WTC11 (cell line): Measurements from ENCODE around the gene SPTY2D1.

Experiments used
- ATF1 ChIP-seq: sonication (generic); formaldehyde crosslinking; IDR thresholded peaks from 2 replicates; pipeline ENCODE4 v1.8.1; 2023; ENCODE audit warnings: mild to moderate bottlenecking, moderate library complexity, missing genetic modification reagents
- CTCF ChIP-seq: fragments of 200-600 bp; IDR thresholded peaks from 2 replicates; pipeline ENCODE4 v1.8.0; 2022; ENCODE audit warnings: antibody characterized with exemption
- E2F5 ChIP-seq: sonication (generic); formaldehyde crosslinking; IDR thresholded peaks from 2 replicates; pipeline ENCODE4 v1.8.1; 2022; ENCODE audit warnings: mild to moderate bottlenecking, moderate library complexity, missing genetic modification reagents
- NR2C2 ChIP-seq: sonication (generic); formaldehyde crosslinking; IDR thresholded peaks from 2 replicates; pipeline ENCODE4 v1.8.0; 2022; ENCODE audit warnings: mild to moderate bottlenecking, missing genetic modification reagents
- NR3C1 ChIP-seq: sonication (generic); formaldehyde crosslinking; conservative IDR thresholded peaks from 2 replicates; pipeline ENCODE4 v1.8.1; 2023; ENCODE audit warnings: low read depth, mild to moderate bottlenecking, missing genetic modification reagents
- TP53 ChIP-seq: sonication (generic); formaldehyde crosslinking; IDR thresholded peaks from 2 replicates; pipeline ENCODE4 v1.8.1; 2023; ENCODE audit warnings: mild to moderate bottlenecking, missing genetic modification reagents
- USF2 ChIP-seq: sonication (generic); formaldehyde crosslinking; IDR thresholded peaks from 2 replicates; pipeline ENCODE4 v1.8.1; 2023; ENCODE audit warnings: mild to moderate bottlenecking, missing genetic modification reagents, moderate library complexity

GRCh38 chr11:18612394-18612793 lies 21.7 kb downstream of the SPTY2D1 start:
- no peak for TF ChIP-seq E2F5
- TF ChIP-seq TP53 (CRISPR knock-in tag) = no peak
- no peak for TF ChIP-seq CTCF
- no peak for TF ChIP-seq NR2C2 (CRISPR knock-in tag)
- TF ChIP-seq ATF1 (CRISPR knock-in tag) = no peak
- no peak for TF ChIP-seq NR3C1 (CRISPR knock-in tag)
- no peak for TF ChIP-seq USF2 (CRISPR knock-in tag)
